HG03469 (cell line): Measurements from ENCODE around the gene IDH3A.
A peak's percentile ranks its signal among the peaks of the same experiment; 100 is the strongest.
"Not testable (repeated sequence)": the region's sequence is repeated elsewhere in the genome, so short reads cannot be mapped to it uniquely, and the experiment has no call there.

Experiments used
- ATAC-seq: cut with Tn5 transposase; IDR thresholded peaks from one replicate; pipeline ENCODE4 v1.9.1; 2021; ENCODE audit warnings: mild to moderate bottlenecking, moderate library complexity, moderate number of reproducible peaks; ENCODE audit not compliant: unreplicated experiment

IDH3A gene

DNA sequence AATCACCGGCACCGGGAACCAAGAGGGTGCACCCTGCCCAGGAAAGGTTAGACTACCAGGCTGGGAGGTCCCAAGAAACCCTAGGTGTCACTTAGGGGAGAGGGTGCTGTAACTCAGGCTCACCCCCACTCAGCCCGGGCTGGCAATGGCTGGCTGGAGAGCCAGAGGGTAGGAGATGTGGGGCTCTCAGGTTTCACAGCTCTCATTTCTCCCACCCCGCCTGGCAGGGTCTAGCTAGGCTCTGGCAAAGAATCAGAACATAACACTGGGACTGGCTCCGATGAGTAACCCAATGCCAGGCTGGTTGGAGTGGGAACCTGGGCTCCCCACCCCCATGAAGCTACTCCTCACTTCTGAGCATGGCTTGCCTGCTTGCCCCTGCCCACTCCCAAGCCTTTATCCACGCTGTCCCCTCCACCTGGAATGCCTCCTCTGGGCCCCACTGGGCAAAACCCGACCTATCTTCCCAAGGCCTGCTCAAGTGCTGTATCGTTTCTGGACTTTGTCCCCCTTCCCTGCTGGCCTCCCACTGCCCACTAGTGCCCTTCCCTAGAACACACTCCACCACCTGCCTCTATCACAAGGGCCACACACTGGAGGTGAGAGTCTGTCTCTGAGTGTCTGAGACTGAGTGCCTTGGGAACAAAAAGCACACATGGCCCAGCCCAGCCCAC is 19.9 kb upstream of the IDH3A start:
- no peak for ATAC-seq

DNA sequence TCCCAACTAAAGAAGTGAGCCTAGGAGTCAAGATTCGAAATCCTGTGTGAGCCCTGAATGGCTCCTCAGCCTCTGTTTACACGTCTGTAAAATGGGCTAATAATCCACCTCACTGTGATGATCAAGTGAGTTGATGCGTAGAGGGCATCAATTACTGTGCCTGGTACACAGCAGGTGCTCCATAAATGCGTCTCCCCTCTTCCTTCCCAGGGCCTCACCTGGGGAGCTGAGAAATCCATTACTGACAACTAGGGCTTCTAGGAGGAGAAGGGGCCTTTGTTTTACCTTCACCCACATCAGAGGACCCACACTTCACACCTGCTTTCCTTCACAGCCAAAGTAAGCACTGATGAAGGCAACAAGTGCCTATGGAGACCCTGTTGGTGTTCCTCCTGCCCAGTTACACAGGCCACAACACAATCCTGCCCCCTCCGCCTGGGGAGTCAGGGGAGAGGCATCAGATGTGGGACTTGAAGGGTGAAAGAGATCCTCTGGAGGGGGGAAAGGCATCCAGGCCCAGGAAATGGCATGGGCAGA is 19.3 kb upstream of the IDH3A start:
- no peak for ATAC-seq

DNA sequence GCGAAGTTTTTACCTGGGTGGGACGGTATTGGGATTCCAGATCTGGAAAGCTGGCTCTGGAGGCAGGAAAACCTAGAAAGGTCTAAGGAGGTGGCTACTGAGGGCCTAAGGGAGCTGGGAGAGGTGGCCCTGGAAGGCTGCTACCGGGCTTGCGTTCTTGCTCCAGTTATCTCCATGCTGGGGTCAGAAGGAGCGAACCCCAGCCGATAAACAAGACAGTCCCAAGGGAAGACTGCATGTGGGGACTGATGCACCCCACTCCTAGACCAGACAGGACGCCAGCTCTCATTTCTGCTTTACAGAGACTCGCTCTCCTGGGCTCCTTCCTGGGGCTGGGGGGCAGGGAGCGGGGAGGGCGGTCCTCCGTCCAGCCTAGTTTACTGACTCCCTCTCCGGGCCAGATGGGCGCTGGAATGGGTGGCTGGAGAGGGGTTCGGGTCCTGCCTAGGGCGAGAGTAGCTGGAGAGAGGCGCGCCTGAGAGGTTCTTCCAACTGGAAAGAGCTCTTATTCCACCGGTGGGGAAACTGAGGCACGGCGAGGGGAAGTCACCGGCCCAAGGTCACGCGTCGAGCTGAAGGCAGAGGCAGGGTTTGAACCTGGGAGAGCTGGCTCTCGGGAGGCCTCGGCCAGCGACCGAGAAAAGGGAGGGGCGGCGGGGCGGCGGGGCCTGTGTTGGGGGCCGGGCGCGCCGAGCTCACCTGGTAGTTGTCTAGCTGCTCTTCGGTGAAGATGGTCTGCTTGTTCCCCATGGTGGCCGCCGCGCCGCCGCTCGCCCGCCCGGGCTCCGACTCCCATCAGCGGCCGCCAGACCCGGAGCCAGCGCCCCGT is 18.5 kb upstream of the IDH3A start:
- ATAC-seq = peak; percentile 24

DNA sequence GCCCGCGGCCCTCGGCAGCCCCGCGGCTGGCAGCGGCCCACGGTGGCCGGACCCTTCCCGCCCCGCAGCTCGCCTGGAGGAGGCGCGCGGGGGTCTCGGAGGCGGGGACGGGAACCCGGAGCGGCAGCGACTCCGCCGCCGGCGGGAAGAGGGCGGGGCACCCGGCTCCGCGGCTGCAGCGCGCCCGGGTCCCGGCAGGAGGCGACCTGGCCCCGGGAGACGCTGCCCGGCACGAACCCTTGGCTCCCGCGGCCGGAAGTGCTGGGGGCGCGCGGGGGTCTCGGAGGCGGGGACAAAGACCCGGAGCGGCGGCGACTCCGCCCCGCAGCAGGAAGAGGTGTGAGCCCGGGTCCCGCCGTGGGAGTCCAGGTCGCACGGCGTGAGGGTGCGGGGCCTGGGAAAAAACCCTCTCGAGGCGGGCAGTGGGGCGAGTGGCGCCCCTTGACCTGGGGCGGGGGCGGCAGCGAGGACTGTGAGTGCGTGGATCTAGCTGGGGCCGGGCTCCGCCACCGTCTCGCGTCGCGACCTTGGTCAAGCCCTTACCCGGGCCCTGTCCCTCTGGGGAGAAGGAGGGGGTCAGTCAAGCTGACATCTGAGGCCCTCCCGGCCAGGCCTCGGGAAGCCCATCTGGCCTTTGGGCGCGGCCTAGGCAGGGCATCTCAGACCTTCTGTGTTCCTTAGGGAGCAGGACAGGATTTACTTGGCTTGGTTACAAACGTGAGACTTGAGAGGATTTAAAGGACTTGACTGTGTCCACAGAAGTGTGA is 17.7 kb upstream of the IDH3A start, which contains the start of gene CIB2:
CIB2 (minus strand) TSS at position 151 of the 767 bp plus-strand sequence. CDS start 230 bp downstream, outside the sequence.
- peak; percentile 41 for ATAC-seq

DNA sequence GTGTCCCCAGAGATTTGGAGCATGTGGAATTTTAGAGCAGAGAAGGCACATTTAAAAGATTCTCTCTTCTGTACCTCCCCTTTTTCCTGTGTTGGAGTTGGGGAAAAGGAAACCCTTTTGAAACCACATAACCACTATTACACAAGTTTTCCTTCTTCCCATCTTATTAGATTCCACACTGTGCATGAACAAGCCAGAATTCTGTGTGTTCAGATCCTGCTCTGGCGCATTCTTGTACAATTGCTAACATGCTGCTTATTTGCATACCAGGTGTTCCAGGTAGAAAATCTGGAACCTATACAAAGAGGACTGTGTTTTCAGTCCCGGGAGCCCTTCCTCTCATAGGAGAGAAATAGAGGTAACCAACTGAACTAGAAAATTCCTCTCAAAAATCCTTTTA is 15.4 kb upstream of the IDH3A start:
- ATAC-seq = no peak

DNA sequence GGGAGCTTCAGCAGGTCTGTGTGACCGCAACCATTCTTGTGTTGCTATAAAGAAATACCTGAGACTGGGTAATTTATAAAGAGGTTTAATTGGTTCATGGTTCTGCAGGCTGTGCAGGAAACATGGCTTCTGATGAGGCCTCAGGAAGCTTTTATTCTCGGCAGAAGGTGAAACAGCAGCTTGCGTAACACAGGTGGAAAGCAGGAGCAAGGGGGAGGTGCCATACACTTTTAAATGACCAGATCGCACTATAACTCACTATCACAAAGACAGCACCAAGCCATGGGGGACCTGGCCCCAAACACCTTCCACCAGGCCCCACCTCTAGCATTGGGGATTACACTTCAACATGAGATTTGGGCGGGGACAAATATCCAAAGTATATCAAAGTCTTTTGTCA is 9.6 kb upstream of the IDH3A start:
- ATAC-seq = no peak

DNA sequence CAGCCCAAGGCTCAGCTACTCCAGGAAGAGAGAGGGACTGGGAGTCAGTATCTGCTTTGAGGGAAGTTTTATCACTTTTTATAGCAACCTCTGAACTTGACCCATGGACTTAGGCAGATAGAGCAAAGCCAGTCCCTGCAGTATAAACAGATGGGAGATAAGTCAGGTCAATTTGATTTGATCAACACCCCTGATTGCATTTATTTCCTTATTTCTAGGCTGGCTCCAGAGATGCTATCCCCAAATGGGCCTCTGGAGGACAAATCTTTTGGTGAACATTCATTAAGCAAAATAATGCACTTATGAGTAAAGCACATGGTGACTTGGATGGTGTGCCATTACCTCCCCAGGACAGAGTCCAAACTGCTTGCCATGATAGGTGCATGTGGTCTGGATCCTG is 8.9 kb upstream of the IDH3A start:
- ATAC-seq = no peak

DNA sequence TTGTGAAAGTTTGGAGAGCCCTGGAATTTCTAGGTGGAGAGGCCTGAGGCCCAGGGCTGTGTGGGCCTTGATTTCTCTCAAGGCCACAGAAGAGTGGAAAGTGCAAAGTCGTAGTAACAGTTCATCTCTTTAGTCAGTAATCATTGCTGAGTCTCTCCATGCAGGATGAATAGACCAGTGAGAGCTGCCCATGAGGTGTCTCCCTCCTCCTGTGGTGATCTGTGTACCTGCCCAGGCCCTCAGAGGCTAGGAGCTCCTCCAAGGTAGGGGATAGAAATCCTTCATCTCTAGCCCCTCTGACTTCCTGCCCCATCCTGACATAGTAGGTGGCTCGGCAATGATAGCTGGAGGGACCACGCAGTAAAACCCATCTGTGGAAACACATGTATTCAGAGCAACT is 6.8 kb upstream of the IDH3A start:
- ATAC-seq = no peak

DNA sequence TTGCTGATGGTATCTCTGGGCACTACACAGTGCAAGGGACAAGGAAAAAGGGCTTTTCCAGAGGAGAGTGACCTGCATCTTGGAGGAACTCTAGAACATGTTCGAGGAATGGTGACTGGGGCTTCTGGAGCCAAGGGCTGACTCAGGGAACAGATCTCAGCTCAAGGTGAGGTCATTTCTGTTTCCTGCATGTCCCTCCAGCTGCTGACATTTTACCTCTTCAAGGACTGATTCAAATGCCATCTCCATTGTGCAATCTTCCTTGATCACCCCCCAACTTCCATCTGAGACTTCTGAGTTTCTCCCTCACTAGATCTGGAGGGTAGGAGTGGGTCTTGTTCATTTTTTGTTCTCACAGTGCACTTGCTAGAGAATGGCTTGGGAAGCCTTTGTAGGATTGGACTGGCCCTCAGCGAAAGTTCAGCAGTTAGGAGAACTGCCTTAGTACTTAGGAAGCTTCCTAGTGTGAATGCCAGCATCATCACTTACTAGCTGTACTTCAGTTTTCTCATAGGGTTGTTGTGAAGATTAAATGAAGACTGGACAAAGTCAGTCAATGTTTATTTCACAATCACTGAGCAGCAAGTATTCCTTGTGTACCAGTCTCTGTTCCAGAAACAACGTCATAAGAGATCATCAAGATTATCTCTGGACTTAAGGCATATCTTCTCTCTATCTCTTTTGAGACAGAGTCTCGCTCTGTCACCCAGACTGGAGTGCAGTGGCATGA is 2.6 kb upstream of the IDH3A start:
- ATAC-seq = no peak

DNA sequence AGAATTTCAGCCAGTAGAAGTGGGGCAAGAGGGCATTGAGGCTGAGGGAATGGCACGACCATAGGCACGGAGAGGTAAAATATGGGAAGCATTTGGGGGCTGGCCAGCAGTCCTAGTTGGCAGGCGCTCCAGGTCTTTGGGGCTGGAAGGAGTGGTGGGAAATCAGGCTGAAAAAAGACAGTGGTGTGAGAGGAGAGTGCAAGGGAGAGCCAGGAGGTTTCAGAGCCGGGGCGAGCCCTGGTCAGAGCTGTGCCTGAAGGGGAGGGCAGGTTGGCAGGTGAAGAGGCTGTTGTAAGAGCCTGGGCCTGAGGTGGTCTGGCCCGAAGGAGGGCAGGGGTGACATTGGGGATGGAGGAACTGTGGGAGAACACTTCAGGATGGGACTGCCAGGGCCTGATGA is 1.6 kb upstream of the IDH3A start:
- no peak for ATAC-seq

DNA sequence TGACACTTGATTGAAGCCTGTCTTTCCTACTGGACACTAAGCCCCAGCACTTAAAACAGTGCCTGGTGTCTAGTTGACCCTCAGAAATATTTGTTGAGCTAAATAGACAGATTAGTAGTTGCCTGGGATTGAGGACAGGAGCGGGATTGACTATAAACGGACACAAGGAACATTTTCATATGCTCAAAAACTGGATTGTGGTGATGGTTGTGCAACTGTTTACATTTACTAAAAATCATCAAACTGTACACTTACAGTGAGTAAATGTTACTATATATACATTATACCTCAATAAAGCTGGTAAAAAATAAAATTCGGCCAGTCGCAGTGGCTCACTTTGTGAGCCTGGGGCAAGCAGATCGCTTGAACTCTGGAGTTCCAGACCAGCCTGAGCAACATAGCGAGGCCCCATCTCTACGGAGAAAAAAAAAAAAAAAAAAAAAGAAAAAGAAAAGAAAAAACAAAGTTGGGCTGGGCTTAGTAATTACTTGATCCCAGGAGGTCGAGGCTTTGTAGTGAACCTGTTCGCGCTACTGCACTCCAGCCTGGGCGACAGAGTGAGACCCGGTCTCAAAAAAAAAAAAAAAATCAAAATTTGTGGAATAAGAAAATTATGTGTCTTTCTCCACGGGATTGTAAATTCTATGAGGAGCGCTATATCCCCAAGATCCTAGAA is 632 bp upstream of the IDH3A start:
- ATAC-seq = no peak

DNA sequence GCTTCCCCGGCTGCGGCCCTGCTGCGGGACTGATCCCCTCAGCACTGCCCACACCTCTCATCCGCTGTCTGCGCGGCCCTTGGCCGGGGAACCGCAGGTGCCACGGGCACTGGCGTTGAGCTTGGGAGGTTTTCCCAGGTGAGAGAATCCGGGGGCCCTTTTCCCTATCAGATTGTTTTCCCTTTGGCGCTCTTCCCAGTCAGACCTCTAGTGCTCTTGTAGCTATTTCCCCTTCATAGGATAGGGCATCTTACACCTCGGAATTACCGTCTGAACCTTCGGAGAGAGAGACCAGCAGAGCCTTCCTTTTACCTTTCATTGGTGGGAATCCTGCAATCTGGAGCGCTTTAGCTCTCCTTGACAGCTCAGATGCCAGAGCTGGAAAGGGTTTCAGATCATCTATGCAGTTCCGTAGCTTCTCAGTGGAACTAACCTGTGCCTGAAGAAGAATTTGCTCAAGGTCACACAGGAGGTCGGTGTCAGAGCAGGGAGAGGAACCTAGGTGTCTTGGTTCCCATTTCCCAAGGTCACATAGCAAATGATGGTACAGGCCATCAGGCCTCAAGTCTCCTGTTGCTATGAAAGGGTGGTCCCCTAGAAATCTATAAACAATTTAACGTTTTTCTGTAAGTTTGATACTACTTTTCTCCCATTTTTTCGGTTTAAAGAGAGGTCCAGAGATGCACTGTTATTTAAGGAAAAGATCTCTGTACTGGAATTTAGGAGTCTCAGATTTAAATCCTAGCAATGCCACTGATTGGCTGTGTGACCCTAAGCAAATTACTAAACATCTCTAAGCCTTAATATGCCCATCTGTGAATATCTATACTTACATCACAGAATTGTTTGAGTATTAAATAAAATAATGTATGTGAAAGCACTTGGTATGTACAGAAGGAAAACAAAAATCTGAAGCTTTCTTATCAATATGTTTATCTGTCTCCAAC is 916 bp downstream of the IDH3A start:
- ATAC-seq = no peak

DNA sequence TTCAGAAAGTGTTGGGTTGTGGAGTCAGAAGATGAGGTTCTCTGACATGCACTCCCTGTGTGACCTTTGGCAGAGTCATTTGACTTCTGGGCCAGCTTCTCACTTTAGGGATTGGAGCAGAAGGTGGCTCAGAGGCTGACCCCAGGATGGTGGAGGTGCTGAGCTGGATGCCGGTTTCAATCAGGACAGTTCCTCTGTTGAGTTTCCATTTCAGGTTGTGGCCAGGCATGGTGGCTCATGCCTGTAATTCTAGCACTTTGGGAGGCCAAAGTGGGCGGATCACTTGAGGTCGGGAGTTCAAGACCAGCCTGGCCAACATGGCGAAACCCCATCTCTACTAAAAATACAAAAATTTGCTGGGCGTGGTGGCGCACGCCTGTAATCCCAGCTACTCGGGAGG is 1.9 kb downstream of the IDH3A start:
- ATAC-seq = not testable (repeated sequence)

DNA sequence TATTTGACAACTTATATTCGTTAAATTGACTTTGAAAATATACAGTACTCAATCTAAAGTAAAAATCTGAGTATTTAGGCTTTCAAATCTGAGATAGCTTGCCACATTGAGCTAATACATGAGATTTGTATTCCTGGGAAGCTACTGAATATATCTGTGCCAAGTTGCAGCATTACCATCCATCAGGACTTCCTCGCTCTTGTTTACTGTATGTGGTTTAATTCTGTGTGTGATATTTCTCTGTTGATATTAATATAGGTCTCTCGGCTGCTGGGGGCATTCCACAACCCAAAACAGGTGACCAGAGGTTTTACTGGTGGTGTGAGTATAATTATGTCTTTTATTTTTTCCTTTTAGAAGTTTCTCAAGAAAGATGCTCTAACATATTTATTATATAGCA is 5.8 kb downstream of the IDH3A start:
- no peak for ATAC-seq

DNA sequence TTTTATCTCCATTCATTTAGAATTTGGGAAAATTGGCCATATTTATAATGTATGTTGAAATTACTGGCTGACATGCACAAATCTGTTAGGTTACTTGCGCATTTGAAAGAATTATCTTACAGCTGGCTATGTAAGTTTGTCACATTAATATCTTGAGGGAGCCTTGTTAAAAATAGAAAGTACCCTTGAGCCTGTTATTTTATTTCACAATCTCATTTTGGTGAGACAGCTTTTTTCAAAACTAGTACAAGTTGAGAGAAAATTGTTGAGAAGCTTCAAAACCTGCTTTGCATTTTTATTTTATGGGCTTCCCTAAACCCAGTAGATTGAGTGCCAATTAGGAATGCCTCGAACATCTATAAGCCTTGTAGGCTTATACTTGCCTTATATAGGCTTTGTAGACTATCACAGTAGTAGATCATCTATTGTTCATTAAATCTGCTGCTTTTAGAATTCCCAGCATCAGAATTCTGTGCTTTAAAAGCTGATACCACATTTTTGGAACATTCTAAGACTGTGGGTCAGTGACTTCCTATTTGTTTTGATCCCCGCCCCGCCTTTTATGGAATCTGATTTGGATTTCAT is 6.3 kb downstream of the IDH3A start:
- no peak for ATAC-seq

DNA sequence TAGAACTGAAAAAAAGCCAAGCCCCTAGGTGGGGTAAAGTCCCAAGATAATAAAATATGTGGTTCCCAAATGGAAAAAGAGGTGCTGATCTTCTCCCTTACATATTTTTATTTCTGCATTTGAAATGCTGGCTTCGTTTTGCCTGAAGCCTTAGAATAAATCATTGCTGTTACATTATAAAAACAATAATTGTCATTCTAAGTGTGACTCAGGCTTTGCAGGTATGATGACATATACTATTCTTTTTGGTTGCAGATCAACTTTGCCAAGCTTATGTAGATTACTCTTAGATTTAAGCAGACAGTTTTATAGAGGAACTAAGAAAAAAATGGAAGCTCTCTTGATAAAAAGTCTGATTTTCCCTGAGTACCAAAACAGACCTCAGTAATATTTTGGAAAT is 7.5 kb downstream of the IDH3A start:
- ATAC-seq = no peak

DNA sequence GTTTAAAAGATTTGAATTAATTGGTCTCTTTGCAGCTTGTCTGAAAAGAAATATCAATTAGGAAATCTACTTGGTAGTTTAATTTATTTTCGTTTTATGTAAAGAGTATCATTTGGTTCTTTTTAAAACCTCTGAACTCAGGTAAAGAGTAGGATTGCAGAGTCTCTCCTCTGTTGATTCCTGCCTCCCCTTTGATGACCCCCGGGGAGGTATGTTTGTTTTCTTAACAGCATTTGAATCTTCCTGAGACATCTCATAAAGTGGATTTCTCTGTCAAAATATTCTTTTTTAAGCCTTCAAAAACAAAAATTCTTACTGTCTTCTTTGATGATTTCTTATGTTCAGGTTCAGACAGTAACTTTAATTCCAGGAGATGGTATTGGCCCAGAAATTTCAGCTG is 8.0 kb downstream of the IDH3A start:
- no peak for ATAC-seq

DNA sequence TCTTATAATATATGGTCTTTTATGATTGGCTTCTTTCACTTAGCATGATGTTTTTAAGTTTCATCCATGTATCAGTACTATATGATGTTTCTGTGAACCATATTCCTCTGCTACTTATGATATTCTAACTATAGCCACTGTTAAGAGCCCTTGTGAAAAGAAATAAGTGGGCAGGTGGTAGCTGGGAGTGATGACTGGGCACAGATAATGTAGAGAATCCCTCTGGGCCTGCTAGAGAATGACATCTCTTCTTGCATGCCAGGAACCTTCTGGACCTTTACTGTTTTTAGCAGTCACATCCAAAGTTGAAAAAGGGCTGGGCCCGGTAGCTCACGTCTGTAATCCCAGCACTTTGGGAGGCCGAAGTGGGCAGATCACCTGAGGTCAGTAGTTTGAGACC is 10.2 kb downstream of the IDH3A start:
- no peak for ATAC-seq

DNA sequence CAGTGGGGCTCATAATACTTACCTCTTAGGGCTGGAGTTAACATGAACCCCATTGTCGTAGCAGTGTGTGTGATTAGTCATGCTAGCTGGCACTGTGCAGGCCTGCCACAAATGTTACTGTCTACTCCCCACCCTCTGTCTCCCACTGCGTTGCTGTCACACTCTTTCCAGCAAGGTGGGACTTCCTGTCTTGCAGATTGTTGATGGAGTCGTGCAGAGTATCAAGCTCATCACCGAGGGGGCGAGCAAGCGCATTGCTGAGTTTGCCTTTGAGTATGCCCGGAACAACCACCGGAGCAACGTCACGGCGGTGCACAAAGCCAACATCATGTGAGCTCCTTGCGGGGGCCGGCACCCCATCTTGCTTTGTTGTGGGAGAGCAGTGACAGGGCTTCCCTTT is 12.9 kb downstream of the IDH3A start:
- ATAC-seq = no peak
